ENCODE results near the gene NSUN2.

- TF ChIP-seq, protein P1, sequence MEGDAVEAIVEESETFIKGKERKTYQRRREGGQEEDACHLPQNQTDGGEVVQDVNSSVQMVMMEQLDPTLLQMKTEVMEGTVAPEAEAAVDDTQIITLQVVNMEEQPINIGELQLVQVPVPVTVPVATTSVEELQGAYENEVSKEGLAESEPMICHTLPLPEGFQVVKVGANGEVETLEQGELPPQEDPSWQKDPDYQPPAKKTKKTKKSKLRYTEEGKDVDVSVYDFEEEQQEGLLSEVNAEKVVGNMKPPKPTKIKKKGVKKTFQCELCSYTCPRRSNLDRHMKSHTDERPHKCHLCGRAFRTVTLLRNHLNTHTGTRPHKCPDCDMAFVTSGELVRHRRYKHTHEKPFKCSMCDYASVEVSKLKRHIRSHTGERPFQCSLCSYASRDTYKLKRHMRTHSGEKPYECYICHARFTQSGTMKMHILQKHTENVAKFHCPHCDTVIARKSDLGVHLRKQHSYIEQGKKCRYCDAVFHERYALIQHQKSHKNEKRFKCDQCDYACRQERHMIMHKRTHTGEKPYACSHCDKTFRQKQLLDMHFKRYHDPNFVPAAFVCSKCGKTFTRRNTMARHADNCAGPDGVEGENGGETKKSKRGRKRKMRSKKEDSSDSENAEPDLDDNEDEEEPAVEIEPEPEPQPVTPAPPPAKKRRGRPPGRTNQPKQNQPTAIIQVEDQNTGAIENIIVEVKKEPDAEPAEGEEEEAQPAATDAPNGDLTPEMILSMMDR (IDR thresholded peaks at IDR 0.05) = no peak
- TF ChIP-seq CEBPB (IDR thresholded peaks at IDR 0.05) (no peak), POLR2A (IDR thresholded peaks at IDR 0.05; ENCODE audit: low read length) (no peak), MAFK (IDR thresholded peaks at IDR 0.05; ENCODE audit: partially characterized antibody) (no peak), RAD21 (conservative IDR thresholded peaks at IDR 0.05 in 1 of 2, IDR thresholded peaks at IDR 0.05 in 1 of 2) (no peak), MAZ (IDR thresholded peaks at IDR 0.05; ENCODE audit: borderline replicate concordance, low read depth, low read length) (no peak), SREBF2 (IDR thresholded peaks at IDR 0.05) (no peak)
- TF ChIP-seq, protein P2, sequence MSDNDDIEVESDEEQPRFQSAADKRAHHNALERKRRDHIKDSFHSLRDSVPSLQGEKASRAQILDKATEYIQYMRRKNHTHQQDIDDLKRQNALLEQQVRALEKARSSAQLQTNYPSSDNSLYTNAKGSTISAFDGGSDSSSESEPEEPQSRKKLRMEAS (IDR thresholded peaks at IDR 0.05) = no peak
Measured at GRCh38 chr5:6568383-6568782, 64.5 kb downstream of the NSUN2 start.
